ENCODE measurements around the gene OTX1.
"Not testable (repeated sequence)": the region's sequence is repeated elsewhere in the genome, so short reads cannot be mapped to it uniquely, and the experiment has no call there.

OTX1 gene

DNA sequence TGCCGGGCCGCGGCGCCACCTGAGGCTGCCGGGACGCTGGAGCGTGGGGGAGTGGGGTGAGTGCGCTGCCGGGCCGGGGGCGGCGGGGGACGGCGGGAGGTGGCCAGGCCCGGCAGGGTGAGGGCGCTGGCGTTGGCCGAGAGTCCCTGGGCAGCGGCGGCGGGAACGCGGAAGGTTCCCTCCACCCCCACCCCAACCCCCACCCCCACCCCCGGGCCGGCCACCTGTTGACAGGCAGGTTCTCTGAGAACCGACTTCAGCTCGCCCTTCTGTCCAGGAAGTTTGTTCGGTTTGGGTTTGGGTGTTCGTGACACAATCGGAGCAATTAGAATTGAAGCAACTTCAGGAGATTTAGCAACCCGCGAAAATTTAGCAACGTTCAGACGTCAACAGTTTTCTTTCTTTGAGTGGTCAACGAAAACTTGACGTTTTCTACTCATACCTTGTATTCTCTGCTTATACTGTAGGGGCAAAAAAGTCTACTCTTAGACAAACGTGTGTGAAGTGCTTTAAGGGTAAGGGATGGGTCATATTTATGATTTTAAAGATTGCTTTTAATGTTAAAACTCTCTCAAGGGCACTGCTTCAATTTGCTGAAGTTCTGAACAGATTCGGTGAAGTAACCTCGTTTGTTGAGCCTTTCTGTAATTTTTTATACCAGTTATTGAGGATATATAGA is 9.3 kb downstream of the OTX1 start:
- DNase-seq, result peak; percentile 60

DNA sequence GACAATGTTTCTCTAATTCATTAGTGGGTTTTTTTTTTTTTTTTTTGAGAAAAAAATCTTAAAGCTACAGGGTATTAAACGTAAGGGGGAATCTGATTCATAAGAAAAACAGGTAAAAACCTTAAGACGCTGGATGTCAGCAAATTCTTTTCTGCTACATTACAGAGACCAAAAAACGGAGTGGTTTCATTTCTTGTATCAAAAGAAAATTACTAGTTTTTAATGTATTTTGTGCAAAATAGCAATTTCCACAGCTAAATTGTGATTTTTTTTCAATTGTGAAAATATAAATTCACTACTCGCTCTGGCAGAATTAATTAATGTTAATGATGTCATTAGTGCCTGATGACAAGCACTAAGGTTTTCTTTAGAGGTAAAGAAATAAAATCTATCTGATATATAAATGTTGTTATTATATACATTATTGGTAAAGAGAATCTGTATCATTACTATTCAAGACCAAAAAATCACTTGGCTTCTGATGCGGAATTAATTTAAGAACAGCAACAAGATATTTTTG is 9.9 kb downstream of the OTX1 start:
- no peak for DNase-seq

DNA sequence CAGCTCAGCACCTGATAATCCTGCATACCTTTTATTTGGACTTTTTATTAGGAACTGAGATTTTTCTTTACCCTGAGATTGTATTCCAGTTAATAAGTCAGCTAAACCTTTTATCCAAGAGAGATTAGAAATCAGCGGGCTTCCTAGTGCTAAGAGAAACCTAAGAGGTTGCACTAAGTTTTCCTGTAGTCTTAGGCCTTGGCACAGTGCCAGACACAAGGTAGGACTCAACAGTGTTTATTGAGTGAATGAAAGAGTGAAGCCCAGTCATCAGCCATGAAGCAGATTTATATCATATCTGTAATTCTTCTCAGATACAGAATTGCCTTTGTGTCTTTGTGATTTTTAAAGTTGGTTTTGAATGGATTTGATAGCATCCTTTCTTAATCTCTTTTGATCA is 13.6 kb downstream of the OTX1 start:
- no peak for DNase-seq

DNA sequence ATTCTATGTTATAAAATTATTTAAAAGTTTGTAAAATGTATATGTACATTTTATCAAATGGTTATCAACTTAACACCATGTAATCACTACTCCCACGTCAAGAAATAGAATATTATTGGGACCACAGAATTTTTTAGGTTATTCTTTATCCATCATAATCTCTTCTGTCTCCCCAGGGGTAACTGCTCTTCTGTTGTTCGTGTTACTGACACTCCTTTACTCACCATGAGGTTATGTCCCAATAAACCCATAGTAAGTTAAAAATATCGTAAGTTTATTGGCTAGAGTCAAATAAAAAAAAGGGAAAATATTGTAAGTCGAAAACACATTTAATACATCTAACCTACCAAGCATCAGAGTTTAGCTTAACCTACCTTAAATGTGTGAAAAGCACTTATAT is 14.0 kb downstream of the OTX1 start:
- DNase-seq, result no peak

DNA sequence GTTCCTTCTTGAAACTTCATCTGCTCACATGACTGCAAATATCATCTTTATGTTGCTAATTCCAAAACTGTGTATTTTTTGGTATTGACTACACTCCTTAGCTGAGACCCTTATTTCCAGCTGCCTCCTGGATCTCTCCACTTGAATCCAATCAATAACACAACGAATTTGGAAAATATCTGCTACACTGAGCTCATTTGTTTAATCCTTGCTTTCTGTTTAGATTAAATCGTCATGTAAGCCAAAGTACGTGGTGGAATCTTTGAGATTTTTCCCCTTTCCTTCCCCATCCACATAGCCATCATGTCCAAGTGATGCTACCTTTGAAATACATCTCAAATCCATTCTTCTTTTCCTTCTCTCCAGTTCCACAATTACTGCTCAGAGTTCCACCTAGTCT is 15.6 kb downstream of the OTX1 start:
- DNase-seq, result no peak

DNA sequence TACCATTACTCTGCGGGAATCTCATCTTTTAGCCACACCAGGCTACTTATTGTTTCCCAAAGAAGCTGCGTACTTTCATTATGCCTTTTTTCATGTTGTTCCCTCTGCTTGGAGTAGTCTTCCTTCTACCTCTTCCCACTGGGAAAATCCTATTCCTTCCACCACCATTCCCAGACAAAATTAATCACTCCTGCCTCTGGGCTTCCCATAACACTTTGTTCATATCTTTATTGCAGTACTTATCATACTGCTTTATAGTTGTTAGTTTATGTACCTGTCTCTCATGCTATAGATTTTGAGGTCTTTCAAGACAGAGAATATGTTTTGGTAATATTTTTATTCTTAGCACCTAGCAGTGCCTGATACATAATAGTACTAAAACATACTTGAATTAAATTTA is 16.2 kb downstream of the OTX1 start:
- no peak for DNase-seq

DNA sequence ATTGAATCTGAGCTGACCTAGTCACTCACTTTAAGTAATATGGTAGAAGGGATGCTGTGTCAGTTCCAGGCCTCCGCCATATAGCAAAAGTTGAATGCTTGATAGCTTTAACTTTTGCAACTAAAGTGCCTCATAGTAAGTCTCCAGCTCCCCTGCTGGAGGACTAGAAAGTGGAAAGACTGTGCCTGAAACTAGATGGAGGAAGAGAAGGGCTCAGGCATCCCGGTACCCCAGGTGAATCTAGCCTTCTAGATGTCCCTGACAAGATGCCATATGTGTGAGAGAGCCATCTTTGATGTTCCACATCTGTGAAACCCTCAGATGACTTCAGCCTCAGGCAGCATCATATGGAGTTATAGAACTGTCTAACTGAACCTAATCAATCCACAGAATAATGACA is 21.0 kb downstream of the OTX1 start:
- DNase-seq, result no peak

DNA sequence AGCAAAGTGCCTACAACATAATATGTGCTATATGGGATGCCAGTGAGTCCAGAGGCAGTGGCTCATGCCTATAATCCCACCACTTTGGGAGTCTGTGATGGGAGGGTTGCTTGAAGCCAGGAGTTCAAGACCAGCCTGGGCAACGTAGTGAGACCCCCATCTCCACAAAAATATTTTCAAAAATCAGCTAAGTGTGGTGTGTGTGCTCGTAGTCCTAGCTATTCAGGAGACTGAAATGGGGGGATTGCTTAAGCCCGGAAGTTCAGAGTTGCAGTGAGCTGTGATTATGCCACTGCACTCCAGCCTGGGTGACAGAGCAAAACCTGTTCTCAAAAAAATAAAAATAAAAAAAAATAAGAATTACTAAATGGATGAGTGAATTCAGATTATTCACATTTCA is 23.4 kb downstream of the OTX1 start:
- DNase-seq, result no peak

DNA sequence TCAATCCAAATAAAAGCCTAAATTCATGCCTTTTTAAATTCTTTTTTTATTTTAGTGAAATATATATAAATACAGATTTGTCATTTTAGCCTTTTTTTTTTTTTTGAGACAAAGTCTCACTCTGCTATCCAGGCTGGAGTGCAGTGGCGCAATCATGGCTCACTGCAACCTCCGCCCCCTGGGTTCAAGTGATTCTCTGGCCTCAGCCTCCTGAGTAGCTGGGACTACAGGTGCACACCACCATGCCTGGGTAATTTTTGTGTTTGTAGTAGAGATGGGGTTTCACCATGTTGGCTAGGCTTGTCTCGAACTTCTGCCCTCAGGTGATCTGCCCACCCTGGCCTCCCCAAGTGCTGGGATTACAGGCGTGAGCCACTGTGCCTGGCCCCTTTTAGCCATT is 23.8 kb downstream of the OTX1 start:
- not testable (repeated sequence) for DNase-seq

DNA sequence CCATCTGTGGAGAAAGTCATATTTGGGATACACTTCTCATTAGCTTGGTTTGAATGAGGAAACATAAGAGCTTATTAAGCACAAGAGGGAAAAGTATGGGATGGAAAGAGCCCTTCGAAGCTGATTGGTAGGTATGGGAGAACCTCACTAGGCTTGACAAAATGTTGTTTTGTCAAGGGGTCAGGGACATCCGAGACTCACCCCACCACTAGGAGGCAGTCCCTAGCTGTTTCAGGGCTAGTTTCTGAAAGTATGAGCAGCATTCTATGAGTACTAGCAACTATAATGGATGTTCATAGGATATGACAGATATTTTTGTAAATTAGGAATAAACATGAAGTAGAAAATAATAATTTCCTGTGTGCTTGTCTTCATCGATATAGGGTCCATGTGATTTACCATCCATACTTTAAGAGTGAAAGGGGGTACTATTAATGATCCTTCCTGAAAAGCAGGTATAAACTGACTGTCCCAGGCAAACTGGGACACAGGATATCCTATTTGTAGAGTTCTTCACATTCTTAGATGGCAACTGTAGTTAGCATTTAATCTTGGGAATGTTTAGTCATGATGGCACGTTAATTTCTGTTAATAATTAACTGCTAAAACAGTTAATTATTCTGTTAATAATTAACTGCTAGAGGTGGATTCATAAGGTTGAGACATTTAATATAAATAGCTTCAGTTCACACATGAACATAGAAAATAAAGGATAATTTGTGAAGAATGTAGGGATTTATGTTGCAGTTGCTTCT is 28.4 kb downstream of the OTX1 start:
- DNase-seq, result peak; percentile 40

DNA sequence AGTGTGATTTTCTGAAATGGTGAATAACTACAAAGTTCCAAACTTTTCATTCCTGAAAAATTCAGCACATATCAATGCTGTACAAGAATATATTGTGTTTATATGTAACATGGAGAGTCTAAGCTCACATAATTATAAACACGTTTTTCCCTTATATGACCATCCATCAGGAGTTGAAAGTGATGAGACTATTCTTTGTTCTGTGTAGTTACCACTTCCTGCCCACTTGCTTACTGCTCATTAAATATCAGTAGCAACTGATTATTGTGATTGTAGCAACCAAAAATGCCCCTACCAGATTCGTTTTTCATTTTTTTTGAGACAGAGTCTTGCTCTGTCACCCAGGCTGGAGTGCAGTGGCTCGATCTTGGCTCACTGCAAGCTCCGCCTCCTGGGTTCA is 30.8 kb downstream of the OTX1 start:
- no peak for DNase-seq

DNA sequence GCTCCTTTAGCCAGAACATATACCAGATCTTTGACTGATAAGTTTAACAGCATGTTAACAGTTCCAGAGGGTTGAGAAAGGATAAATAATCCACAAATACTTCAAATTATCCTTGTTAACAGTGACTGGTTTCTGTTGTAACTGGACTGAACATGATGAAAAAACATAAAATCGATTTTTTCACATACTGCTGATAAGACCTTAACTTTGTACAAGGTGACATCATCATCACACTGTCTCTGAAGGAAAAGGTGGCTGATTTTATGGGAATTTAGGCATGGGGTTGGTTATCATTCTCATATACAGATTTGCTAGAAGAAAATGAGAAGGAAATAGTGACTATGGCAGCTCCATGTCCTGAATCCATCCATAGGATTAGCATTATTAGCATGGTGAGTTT is 36.1 kb downstream of the OTX1 start:
- DNase-seq, result no peak

DNA sequence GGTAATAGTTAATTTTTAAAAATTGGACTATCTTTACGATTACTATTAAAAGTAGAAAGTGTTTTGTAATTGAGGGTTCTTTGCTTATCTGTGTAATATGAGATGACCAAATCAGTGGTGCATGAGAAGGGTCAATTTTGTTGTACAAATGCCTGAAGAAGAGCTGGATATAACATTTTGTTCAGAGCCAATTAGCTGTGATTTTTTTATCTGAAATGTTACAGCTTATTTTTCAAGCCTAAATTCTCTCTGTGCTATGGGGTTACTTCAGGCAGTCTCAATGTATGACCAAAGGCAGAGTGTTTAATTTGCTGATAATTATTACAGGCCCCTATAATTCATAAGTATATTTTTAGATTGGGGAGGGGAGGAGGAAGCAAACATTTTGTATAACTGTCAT is 41.8 kb downstream of the OTX1 start:
- no peak for DNase-seq

DNA sequence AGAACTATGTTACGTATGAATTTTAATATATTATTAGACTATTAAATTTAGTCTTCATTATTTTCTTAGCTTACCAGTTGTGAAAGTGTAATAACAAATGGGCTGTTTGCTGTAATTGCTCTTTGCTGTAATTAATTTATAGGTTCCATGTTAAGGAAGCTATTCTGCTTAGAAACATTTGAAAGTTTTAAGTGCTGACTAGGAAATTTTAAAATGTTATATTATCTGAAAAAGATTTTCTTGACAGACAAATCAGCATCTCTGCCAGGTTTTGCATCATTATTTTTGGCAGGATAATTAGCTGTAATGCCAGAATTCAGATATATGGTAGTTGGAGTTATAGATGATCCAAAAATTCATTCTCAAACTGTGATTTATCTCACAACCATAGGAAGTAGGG is 42.2 kb downstream of the OTX1 start:
- DNase-seq, result no peak

DNA sequence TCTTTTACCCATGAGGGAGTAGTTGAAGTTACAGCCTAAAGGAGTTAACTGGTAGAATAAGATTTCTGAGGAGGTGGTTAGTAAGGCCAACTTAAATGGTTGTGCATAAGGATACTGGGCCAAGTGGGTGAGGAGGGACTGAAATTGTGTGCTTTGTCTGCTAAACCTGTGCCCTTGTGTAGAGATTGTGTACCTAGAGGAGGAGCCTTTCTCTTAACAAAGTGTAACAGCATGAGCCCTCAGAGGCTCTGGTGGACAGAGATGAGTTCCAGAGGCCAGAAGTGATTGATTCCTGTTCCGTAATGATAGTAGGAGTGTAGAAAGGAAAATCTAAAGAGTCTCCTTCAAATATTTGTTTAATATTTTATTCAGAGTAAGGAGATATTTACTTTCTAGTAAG is 42.9 kb downstream of the OTX1 start:
- no peak for DNase-seq

DNA sequence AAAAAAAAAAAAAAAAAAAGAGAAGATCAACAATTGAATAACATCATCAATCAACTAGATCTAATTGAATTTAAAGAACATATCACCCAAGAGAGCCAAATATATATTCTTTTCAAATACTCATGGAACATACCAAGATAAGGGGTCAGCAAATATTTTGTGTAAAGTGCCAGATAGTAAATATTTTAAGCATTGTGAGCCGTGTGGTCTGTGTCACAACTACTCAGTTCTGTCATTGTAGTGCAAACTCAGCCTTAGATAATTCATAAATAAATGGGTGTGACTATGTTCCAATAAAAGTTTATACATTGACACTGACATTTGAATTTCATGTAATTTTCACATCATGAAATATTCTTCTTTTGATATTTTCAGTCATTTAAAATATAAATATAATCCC is 45.9 kb downstream of the OTX1 start:
- no peak for DNase-seq

DNA sequence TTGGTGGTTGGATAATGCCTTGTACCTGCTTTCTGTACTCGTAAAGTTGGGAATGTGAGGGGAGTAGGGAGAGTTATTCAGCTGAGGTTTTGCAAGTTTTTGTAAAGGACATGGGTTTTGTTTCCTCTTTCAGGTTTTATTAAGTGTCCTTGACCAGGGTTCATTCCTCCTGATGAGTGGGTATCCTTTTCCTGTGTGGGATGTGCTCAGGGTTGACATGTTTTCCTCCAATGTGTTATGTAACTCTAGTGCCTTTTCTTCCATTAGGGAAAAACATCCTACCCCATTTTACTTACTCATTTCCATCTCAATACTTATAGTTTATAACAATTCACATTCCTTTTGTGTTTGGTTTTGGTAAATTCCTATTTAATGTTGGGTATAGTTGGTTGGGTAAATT is 48.4 kb downstream of the OTX1 start:
- no peak for DNase-seq

DNA sequence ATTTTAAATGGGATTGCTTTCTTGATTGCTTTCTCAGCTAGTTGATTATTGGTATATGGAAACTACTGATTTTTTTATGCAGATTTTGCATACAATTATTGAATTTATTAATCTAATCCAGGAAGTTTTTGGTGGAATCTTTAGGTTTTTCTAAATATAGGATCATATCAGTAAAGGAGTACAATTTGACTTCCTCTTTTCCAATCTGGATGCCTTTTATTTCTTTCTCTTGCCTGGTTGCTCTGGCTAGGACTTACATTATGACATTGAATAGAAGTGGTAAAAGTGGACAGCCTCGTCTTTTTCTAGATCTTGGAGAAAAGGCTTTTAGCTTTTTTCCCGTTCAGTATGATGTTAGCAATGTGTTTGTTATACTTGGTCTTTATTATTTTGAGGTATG is 51.3 kb downstream of the OTX1 start:
- no peak for DNase-seq

DNA sequence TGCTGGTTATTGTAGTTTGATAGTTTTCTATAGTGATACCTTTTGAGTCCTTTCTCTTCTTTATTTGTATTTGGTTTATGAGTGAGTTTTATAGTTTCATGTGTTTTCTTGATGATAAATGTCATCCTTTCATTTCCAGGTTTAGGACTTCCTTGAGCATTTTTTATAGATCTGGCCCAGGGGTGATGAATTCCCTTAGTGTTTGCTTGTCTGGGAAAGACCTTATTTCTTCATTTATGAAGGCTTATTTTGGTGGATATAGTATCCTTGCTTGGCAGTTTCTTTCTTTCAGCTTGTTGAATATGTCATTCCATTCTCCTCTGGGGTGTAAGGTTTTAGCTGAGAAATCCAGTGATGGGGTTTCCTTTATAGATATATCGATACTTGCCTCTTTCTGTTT is 53.9 kb downstream of the OTX1 start:
- no peak for DNase-seq
